HG03095 (cell line): ENCODE data around the gene HOXB9.

Experiments used
- ATAC-seq: cut with Tn5 transposase; IDR thresholded peaks from one replicate; pipeline ENCODE4 v1.9.1; 2021; ENCODE audit warnings: moderate library complexity; ENCODE audit not compliant: unreplicated experiment

The HOXB9 gene

GRCh38 chr17:48612854-48613691 lies 13.1 kb downstream of the HOXB9 start:
- no peak for ATAC-seq

GRCh38 chr17:48612456-48612853 lies 13.7 kb downstream of the HOXB9 start:
- ATAC-seq, result no peak

GRCh38 chr17:48611681-48612455 lies 14.3 kb downstream of the HOXB9 start:
- no peak for ATAC-seq

GRCh38 chr17:48611213-48611612 lies 14.9 kb downstream of the HOXB9 start:
- no peak for ATAC-seq

GRCh38 chr17:48610282-48611211 lies 15.6 kb downstream of the HOXB9 start, which contains the start of gene HOXB7:
TSS of gene HOXB7 (minus strand) at chr17:48611017. CDS start at chr17:48610918, 99 bp downstream.
- no peak for ATAC-seq

- ATAC-seq, result no peak
Measured at GRCh38 chr17:48609759-48610281, 16.3 kb downstream of the HOXB9 start.

- ATAC-seq, result no peak
Measured at GRCh38 chr17:48609033-48609432, 17.1 kb downstream of the HOXB9 start.

- ATAC-seq, result no peak
Measured at GRCh38 chr17:48608494-48608834, 17.7 kb downstream of the HOXB9 start.

- ATAC-seq, result no peak
Measured at GRCh38 chr17:48606892-48607614, 19.1 kb downstream of the HOXB9 start.

GRCh38 chr17:48605991-48606891 lies 19.9 kb downstream of the HOXB9 start:
- ATAC-seq, result no peak

- ATAC-seq, result no peak
Measured at GRCh38 chr17:48605409-48605919, 20.7 kb downstream of the HOXB9 start.

- ATAC-seq, result no peak
Measured at GRCh38 chr17:48604770-48605329, 21.3 kb downstream of the HOXB9 start, which contains the start of gene HOXB6. TSS of gene HOXB6 (minus strand) at chr17:48604986. CDS start at chr17:48598150, 6,836 bp downstream.

- no peak for ATAC-seq
Measured at GRCh38 chr17:48603959-48604769, 22.0 kb downstream of the HOXB9 start.

GRCh38 chr17:48601539-48602425 lies 24.4 kb downstream of the HOXB9 start:
- no peak for ATAC-seq

GRCh38 chr17:48601207-48601538 lies 25.0 kb downstream of the HOXB9 start:
- no peak for ATAC-seq

- no peak for ATAC-seq
Measured at GRCh38 chr17:48600244-48601098, 25.7 kb downstream of the HOXB9 start.
